K562 (cell line): ENCODE results near the gene AGPAT1. TPM values are rescaled to one million over a fixed set of nuclear protein-coding genes. Genes with fewer than 3 reads are reported as not detected.

ENCODE experiments used
- ATAC-seq: fragments of 200-7000 bp; cut with Tn5 transposase; 3 replicates; pipeline ENCODE4 v1.9.1; 2020; ENCODE audit warnings: moderate library complexity
- BruUV-seq: library from RNA; stranded (reverse); fragments of 400-500 nt; replicated peaks from 2 replicates; lab custom pipeline; 2021; lab: Mats Ljungman, UMichigan
- CTCF ChIA-PET: fragments of 300-600 bp; formaldehyde crosslinking; extraction: SDS; loops from one replicate; lab custom pipeline; 2021; ENCODE audit warnings: low intra/inter-chr PET ratio; lab: Yijun Ruan, JAX
- POLR2A ChIA-PET: fragments of 300-600, 350-650 bp; sonication (Branson Sonifier 250); formaldehyde crosslinking; extraction: SDS; loops from one replicate; lab custom pipeline; 2021; ENCODE audit warnings: antibody characterized with exemption, inconsistent platforms; lab: Yijun Ruan, JAX
- DNase-seq, 4 experiments: peaks; one replicate each; pipeline versions ENCODE4 v3.0.0 to v3.0.0-alpha.2; 2011 to 2018; ENCODE audit warnings: low spot score in 3 of 4, mixed read lengths in 3 of 4; ENCODE audit errors: extremely low read depth in 1 of 4
- FAIRE-seq: peaks from 2 replicates; lab custom pipeline; 2011; peaks lifted over from hg19 to GRCh38; lab: Jason Lieb, UNC
- H2AFZ ChIP-seq: 2 replicates; pipeline ENCODE4 v1.6.0; 2011; ENCODE audit warnings: low read depth, low read length, control low read depth, inconsistent platforms
- H3K27ac ChIP-seq: fragments of 200-600 bp; 3 replicates; pipeline ENCODE4 v1.8.0; 2011; ENCODE audit warnings: low read depth, mild to moderate bottlenecking, control low read depth, inconsistent platforms, low read length, moderate library complexity, mixed read lengths; ENCODE audit errors: extremely low read depth
- H3K27me3 ChIP-seq, 2 experiments: fragments of 300-600 bp in 1 of 2; 2 replicates in 1 of 2; 3 replicates in 1 of 2; pipeline versions ENCODE4 v1.6.0 to v1.8.0; 2011; ENCODE audit warnings: inconsistent platforms in 2 of 2, low read length in 2 of 2, mild to moderate bottlenecking in 1 of 2, mixed read lengths in 1 of 2, moderate library complexity in 1 of 2; ENCODE audit not compliant: control insufficient read depth in 2 of 2, insufficient read depth in 2 of 2
- H3K36me3 ChIP-seq: fragments of 300-600 bp; 3 replicates; pipeline ENCODE4 v1.8.0; 2011; ENCODE audit warnings: mild to moderate bottlenecking, low read length, inconsistent platforms; ENCODE audit not compliant: control insufficient read depth, insufficient read depth
- H3K4me1 ChIP-seq, 2 experiments: fragments of 200-600 bp in 1 of 2; replicated peaks in 1 of 2; 2 replicates in 1 of 2; 3 replicates in 1 of 2; pipeline versions ENCODE4 v1.5.1 to v1.8.0; 2011; ENCODE audit warnings: inconsistent platforms in 2 of 2, low read length in 2 of 2, mild to moderate bottlenecking in 1 of 2, mixed read lengths in 1 of 2, moderate library complexity in 1 of 2; ENCODE audit not compliant: control insufficient read depth in 2 of 2, insufficient read depth in 2 of 2
- H3K4me2 ChIP-seq: 2 replicates; pipeline ENCODE4 v1.6.1; 2011; ENCODE audit warnings: low read length, control low read depth, inconsistent platforms, mixed read lengths; ENCODE audit not compliant: insufficient read depth
- H3K4me3 ChIP-seq: fragments of 200-600 bp; sonication (generic), shearing (Covaris generic); 2 replicates; pipeline ENCODE4 v1.5.1; 2016; ENCODE audit warnings: control low read depth, inconsistent platforms
- H3K79me2 ChIP-seq: fragments of 200-600 bp; 3 replicates; pipeline ENCODE4 v1.8.0; 2011; ENCODE audit warnings: low read length, inconsistent platforms; ENCODE audit not compliant: control insufficient read depth, insufficient read depth
- H3K9ac ChIP-seq, 2 experiments: 2 replicates each; pipeline versions ENCODE4 v1.6.0 to v1.6.1; 2011; ENCODE audit warnings: low read depth in 2 of 2, low read length in 2 of 2, control low read depth in 1 of 2, inconsistent platforms in 1 of 2, mild to moderate bottlenecking in 1 of 2, mixed read lengths in 1 of 2; ENCODE audit not compliant: insufficient read depth in 1 of 2
- H3K9me1 ChIP-seq: one replicate; pipeline ENCODE4 v1.6.0; 2011; ENCODE audit warnings: inconsistent platforms, mild to moderate bottlenecking, low read length, moderate library complexity; ENCODE audit not compliant: control insufficient read depth, insufficient read depth
- H3K9me3 ChIP-seq: replicated peaks from 2 replicates; pipeline ENCODE4 v1.5.1; 2011; ENCODE audit warnings: low read depth, low read length, inconsistent platforms; ENCODE audit not compliant: control insufficient read depth, insufficient read depth
- H4K20me1 ChIP-seq: replicated peaks from 2 replicates; pipeline ENCODE4 v1.6.1; 2011; ENCODE audit warnings: low read length, inconsistent platforms, mixed read lengths; ENCODE audit not compliant: control insufficient read depth, insufficient read depth
- ARID4B ChIP-seq: sonication (generic); formaldehyde crosslinking; IDR thresholded peaks from 2 replicates; pipeline ENCODE4 v1.8.0; 2022; ENCODE audit warnings: mild to moderate bottlenecking, missing genetic modification reagents
- VEZF1 ChIP-seq: fragments of 200-800 bp; sonication (Bioruptor generic); IDR thresholded peaks from 2 replicates; pipeline ENCODE4 v1.6.1; 2017; ENCODE audit warnings: missing genetic modification characterization, missing compliant biosample characterization
- WGBS: fragments of 100-300 bp; shearing (Covaris generic); methylation state at CpG from one replicate; pipeline ENCODE4 v1.1.6; 2016; ENCODE audit warnings: low coverage, mixed read lengths; ENCODE audit not compliant: insufficient coverage; ENCODE audit errors: missing lambda C conversion rate; 5-methylcytosine and 5-hydroxymethylcytosine counted together
- in situ Hi-C: fragments of 300-500 bp; cut with MboI; formaldehyde crosslinking; loops from 4 replicates; pipeline ENCODE4 v1.15.0; 2018; ENCODE audit warnings: inconsistent platforms, mixed read lengths
- intact Hi-C: fragments of 100-400 bp; cut with micrococcal nuclease; formaldehyde crosslinking; loops from 2 replicates; pipeline ENCODE4 v1.14.2; 2022
- polyA plus RNA-seq, 8 experiments: library from polyadenylated mRNA; depleted of rRNA in 4 of 8; stranded (reverse) in 5 of 8; unstranded in 3 of 8; fragments of >200 nt; fragmentation: Nextera tagmentation in 2 of 8; fragmentation: Illumina TruSeq in 1 of 8; extraction: Ambion mirVana in 2 of 8; extraction: Trizol in 1 of 8; gene quantifications; 2 replicates each; pipeline versions ENCODE4 v1.2.1 to v1.2.3, GENCODE V29; 2011 to 2014; ENCODE audit warnings: inconsistent platforms in 1 of 8, missing spikeins in 1 of 8
- total RNA-seq, 7 experiments: library from RNA; depleted of rRNA in 6 of 7; stranded (reverse); fragments of >200 nt in 6 of 7; fragmentation: Illumina TruSeq in 2 of 7; extraction: Trizol in 2 of 7; gene quantifications; 2 replicates each; pipeline versions ENCODE4 v1.2.1 to v1.2.3, GENCODE V29; 2011 to 2021; ENCODE audit warnings: low replicate concordance in 1 of 7

AGPAT1 gene
- total and polyA plus RNA-seq, 9 of the 15 experiments (the other 6 are each of a cell fraction or from before 2014, with no cell fraction given): 37.9 to 176 (median 69.4) TPM

DNA sequence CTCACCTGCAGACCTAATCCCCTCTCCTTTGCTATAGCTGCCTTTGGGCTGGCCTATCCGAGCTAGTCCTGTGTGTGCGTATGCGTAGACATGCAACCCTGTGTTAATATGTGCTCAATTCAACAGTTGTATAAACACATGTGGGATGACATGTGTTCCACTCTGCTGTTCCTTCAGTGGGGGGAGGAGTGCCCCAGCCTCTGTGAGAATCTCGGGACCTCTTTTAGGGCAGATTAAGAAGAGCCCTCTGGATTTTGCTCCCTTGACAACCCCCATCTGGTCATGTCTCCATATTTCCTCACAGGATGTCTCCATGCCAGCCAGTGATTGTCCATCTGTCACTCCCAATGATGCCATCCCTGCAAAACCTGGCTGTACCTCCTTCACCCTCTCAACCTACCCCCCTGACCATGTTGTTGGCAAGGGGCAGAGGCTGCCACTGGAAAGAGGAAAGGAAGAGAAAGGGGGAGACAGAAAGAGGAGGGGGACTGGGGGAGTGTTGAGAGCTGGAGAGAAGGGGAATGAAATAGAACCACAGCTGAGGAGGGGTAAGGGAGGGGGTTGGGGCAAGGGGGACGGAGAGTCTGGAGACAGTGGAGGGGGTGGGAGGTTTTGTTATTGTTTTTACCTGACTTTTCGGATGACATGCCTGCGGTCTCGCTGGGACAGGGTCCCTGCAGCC, 24.6 kb downstream of the AGPAT1 start:
- Histone ChIP-seq H2AFZ (no peak overlapping the region), H3K4me2 (no peak overlapping the region), H3K9me1 (no peaks in the 10 kb centered on the region), H3K27me3 (no peaks in the 10 kb centered on the region), H3K36me3 (peaks cover 12% of the 10 kb centered on the region), H3K79me2 (peaks cover 39% of the 10 kb centered on the region), H4K20me1 (no peaks in the 10 kb centered on the region), H3K4me3 (no peak overlapping the region), H3K27ac (no peak overlapping the region), H3K4me1 (peaks cover 31 to 65% of the 10 kb centered on the region in 2 experiments), H3K9ac (no peak overlapping the region; a peak in 1 of 4 replicates), H3K9me3 (no peaks in the 10 kb centered on the region)
- BruUV-seq: no TSS peak
- DNase-seq (no peak), FAIRE-seq (peak; percentile 67), ATAC-seq (no peak)
- TF ChIP-seq ARID4B (CRISPR knock-in tag) (0 out of 2 replicates have a peak, but pooled peaks have one; percentile 25), VEZF1 (CRISPR knock-in tag) (no peak)
- intact Hi-C loops: no loop called here
- in situ Hi-C loops: no loop called here
- POLR2A ChIA-PET: interaction anchor here (0.6 to 2.1 kb wide), 5 partner anchors 12 to 60 kb away, joined by 3 to 7 read pairs (median 4); partner anchors contain the start of gene FKBPL
- WGBS: 57% methylated on average over 6 of the region's 8 CpGs
- CTCF ChIA-PET: no interaction called here
